Thyroid gland (tissue), 4 donors: Measurements from ENCODE around the gene ATXN1.

Experiments
- POLR2A ChIP-seq, 2 donors: fragments of 450-650 bp; IDR thresholded peaks; one replicate each; pipeline ENCODE4 v1.6.1; 2017; ENCODE audit warnings: antibody characterized with exemption in 2 of 2, mild to moderate bottlenecking in 2 of 2, moderate library complexity in 1 of 2
- TF ChIP-seq, protein P1 (sequence below), 6 experiments: fragments of 200-600 bp in 3 of 6; fragments of 450-650 bp in 3 of 6; sonication (generic) in 3 of 6; IDR thresholded peaks; one replicate each; pipeline ENCODE4 v1.5.1; 2016 to 2019; ENCODE audit warnings: antibody characterized with exemption in 6 of 6, mild to moderate bottlenecking in 2 of 6, inconsistent platforms in 1 of 6, moderate library complexity in 1 of 6

DNA sequence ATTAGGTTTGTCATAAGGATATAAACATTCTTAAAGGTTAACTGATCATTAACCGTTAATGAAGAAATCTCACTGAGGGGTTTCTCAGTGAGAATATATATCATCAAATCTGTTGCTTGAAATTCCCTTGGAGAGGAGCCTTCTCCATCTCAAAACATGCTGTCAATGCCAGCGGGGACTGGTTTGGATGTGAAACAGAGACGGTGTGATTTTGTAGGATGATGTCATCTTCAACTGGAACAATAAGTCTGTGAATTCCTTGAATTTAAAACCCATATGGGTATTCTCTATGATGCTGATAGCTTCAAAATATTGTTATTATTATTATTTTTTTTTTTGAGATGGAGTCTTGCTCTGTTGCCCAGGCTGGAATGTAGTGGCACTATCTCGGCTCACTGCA lies 447.0 kb downstream of the ATXN1 start:
- TF ChIP-seq, protein P1, sequence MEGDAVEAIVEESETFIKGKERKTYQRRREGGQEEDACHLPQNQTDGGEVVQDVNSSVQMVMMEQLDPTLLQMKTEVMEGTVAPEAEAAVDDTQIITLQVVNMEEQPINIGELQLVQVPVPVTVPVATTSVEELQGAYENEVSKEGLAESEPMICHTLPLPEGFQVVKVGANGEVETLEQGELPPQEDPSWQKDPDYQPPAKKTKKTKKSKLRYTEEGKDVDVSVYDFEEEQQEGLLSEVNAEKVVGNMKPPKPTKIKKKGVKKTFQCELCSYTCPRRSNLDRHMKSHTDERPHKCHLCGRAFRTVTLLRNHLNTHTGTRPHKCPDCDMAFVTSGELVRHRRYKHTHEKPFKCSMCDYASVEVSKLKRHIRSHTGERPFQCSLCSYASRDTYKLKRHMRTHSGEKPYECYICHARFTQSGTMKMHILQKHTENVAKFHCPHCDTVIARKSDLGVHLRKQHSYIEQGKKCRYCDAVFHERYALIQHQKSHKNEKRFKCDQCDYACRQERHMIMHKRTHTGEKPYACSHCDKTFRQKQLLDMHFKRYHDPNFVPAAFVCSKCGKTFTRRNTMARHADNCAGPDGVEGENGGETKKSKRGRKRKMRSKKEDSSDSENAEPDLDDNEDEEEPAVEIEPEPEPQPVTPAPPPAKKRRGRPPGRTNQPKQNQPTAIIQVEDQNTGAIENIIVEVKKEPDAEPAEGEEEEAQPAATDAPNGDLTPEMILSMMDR (IDR thresholded peaks at IDR 0.05), result no peak
- no peak for TF ChIP-seq POLR2A (IDR thresholded peaks at IDR 0.05)
